AG08395 (cell line): Measurements from ENCODE around the gene RPS25.
A peak's percentile ranks its signal among the peaks of the same experiment; 100 is the strongest.
"Not testable (repeated sequence)": the region's sequence is repeated elsewhere in the genome, so short reads cannot be mapped to it uniquely, and the experiment has no call there.

ENCODE experiments used
- DNase-seq: peaks from one replicate; pipeline ENCODE4 v3.0.0; 2012; ENCODE audit warnings: mixed read lengths, low spot score

Gene RPS25

DNA sequence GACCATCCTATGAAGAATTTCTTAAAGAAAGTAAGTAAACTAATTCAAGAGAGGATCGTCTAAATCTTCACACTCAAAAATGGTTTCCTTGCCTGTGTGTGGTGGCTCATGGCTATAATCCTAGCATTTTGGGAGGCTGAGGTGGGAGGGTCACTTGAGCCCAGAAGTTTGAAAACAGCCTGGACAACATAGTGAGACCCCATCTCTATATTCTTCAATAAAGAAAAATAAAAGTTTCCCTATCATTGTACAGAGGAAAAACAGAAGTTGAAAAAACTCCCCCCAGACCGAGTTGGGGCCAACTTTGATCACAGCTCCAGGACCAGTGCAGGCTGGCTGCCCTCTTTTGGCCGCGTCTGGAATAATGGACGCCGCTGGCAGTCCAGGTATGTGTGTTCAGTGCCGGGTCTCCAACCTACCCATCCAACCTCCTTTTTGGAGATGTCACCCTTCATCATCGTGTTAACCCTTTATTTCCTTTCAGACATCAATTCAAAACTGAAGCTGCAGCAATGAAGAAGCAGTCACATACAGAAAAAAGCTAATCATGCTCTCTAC, 3.0 kb downstream of the RPS25 start:
- DNase-seq: no peak

DNA sequence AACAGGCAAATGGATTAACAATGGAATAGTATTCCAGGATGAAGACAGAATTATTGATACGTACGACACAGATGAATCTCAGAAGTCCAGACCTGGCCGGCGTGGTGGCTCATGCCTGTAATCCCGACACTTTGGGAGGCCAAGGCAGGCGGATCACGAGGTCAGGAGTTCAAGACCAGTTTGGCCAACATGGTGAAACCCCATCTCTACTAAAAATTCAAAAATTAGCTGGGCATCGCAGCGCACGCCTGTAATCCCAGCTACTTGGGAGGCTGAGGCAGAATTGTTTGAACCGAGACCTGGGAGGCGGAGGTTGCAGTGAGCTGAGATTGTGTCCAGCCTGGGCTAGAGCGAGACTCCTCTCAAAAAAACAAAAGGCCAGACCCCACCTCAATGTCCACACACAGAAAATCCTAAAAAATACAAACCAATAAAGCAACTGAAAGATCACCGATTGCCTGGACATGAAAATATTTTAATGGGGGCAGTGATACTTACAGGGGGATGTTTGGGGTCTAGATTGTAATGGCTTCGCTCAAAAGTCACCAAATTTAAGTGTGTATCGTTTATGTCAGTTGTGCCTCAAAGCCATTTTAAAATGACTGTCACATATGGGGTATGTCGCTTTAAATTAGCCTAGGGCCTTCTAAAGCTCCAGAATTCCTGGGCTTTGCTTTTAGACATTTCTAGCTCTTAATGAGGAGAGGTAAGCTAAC, 3.8 kb downstream of the RPS25 start:
- no peak for DNase-seq

DNA sequence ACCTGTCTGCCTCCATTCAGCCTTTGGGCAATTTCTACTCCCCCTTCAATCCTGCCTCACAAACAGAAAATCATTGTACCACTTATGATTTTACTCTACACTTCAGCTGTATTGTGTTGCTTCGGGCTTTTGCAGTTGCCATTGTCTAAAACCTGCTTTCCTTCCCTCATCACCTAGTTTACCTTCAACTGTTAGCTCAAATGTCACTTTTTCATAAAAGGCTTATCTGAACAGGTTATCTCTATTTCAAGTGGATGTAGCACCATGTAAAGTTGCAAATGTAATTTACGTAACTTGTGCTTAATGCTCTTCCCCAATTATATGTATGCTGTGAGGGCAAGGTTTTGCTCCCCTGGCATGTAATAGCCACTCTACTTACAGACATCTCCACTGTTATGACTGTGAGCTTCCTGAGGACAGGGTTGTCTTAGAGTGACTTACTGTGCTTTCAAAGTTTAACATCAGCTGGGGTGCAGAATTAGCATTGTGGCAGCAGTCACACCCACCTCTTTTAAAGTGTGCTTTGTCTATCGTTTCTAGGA, 5.4 kb downstream of the RPS25 start:
- DNase-seq: no peak

DNA sequence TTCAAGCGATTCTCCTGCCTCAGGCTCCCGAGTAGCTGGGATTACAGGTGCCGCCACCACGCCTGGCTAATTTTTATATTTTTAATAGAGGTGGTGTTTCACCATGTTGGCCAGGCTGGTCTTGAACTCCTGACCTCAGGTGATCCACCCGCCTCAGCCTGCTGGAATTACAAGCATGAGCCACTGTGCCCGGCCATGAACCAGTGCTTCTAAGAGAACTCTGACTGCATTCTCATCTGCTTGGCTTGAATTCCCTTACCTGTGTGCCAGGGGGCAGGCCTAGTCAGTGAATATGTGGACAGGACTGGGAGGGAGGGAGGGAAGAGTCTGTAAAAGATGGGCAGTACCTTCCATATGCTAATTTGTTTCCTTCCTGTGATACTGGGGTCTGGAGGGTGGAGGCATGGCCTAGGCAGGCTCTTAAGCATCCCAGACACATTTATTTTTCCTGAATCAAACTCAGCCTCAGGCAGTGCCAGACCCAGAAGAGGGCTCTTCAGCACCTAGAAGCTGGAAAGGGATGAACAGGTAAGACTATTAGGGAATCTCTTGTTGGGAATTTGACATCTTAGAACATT, 6.6 kb downstream of the RPS25 start:
- no peak for DNase-seq

DNA sequence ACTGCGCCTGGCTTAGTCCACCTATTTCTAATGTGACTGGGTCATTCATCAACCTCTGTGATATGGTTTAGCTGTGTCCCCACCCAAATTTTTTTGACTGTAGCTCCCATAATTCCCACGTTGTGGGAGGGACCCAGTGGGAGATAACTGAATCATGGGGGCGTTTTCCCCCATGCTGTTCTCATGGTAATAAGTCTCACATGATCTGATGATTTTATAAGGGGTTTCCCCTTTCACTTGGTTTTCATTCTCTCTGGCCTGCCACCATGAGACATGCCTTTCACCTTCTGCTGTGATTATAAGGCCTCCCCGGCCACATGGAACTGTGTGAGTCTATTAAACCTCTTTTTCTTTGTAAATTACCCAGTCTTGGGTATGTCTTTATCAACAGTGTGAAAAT, 11.5 kb downstream of the RPS25 start:
- DNase-seq: no peak

DNA sequence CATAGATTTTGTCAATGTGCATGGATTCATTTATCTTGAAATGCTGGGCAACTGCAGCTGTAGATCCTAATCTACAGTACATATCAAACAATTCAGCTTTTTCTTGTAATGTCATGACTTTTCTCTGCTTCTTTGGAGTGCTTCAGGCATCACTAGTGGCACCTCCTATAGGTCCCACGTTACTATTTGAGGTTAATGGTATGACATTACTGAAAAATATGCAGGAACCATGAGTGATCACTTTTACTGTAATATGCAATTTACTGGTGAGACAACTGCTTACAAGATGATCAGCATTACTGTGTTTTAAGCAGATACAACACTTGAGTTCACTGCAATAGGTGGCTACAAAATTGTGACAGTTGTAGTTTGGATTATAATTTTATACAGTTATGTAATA, 17.2 kb downstream of the RPS25 start:
- DNase-seq: no peak

DNA sequence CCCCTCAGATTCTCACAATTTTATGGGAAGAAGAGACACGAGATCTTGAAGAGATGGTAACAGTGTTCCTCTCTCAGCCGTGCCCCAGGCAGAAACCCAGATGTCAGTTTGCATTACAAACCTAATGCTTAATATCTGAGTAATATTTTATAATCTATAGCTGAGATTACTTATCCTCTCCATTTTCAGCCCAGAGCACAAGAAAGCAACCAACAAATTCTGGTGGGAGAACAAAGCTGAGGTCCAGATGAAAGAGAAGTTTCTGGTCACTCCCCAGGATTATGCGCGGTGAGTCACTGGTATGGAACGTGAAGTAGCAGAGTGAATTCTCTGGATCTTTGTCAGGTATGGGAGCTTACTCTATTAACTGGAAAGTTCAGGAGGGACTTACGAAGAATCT, 19.3 kb downstream of the RPS25 start:
- DNase-seq: peak; percentile 51

DNA sequence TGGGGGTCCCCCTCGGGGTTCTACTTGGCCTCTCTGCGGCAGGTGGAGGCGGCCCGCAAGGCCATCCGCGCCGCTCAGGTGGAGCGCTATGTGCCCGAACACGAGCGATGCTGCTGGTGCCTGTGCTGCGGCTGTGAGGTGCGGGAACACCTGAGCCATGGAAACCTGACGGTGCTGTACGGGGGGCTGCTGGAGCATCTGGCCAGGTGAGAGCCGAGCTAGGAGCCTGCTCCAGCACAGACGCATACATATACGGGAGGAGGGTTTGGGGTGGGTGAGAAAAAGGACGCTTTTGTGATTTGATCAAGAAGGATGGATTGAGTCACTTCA, 19.8 kb downstream of the RPS25 start:
- DNase-seq: no peak

DNA sequence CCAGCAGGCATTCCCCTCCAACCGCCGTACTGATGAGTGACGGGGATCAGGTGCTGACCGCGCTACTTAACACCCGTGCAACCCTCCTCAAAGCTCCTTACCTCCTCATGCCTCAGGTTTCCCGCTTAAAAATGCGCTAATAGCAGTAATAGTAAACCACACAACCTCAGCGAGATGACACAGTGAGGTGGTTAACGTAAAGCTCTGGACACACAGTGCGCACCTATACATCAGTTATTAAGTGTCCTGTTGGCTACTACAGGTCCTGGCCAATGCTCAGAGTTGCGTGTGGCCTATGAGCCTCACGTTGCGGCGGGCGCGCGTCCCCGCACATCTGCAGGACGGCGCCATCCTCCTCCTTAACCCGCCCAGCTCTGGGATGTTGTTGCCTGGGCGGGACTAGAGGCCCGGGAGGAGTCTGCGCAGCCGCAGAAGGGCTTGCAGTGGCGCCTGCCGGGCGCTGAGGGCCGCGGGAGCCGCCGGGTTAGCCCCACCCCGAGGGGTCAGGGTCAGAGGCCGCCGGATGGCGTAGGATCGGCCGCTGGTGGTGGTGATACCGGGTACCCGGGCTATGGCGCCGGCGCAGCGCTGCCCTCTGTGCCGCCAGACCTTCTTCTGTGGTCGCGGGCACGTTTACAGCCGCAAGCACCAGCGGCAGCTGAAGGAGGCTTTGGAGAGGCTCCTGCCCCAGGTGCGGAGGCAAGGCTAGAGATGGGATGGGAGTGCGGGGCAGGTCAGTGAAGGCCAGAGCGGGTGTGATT, 20.3 kb downstream of the RPS25 start, which contains the start of gene CENATAC:
Gene CENATAC (plus strand): TSS at position 512 of the 761 bp plus-strand sequence. CDS start 60 bp downstream, at position 572.
- DNase-seq: peak; percentile 100

DNA sequence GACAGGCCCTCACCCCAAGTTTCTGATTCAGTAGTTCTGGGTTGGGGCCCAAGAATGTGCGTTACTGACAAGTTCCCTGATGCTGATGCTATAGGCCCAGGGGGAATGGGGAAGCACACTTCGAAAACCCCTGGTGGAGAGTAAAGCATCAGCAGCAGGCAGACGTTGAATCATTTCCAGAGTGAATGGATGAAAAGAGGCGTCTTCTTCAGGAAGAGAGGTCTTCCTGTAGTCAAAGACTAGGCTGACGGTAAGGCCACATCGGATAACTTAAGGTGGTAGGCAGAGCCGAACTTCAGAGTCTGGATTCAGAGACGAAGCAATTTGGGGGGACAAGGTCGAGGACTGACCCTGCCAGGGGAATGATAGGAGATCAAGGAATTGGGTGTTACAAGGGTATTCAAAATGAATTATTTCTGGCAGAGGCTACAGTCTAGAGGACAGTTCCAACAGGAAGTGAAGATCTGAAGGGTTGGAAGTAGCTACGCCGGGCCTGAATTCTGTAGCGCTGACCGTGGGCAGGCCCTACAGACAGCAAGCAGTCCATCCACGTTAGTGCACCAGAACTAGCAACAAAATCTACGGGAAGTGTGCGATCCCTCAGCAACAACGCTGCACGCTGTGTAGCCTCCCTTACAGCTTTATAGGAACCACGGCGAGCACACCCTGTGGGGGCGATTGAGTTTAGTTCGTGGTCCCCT, 21.1 kb downstream of the RPS25 start:
- peak; percentile 58 for DNase-seq

DNA sequence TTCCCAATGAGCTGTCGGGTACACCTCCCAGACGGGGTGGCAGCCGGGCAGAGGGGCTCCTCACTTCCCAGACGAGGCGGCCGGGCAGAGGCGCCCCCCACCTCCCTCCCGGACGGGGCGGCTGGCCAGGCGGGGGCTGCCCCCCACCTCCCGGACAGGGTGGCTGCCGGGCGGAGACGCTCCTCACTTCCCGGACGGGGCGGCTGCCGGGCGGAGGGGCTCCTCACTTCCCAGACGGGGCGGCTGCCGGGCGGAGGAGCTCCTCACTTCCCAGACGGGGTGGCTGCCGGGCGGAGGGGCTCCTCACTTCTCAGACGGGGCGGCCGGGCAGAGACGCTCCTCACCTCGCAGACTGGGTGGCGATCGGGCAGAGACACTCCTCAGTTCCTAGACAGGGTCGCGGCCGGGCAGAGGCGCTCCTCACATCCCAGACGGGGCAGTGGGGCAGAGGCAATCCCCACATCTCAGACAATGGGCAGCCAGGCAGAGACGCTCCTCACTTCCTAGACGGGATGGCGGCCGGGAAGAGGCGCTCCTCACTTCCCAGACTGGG, 26.6 kb downstream of the RPS25 start:
- not testable (repeated sequence) for DNase-seq

DNA sequence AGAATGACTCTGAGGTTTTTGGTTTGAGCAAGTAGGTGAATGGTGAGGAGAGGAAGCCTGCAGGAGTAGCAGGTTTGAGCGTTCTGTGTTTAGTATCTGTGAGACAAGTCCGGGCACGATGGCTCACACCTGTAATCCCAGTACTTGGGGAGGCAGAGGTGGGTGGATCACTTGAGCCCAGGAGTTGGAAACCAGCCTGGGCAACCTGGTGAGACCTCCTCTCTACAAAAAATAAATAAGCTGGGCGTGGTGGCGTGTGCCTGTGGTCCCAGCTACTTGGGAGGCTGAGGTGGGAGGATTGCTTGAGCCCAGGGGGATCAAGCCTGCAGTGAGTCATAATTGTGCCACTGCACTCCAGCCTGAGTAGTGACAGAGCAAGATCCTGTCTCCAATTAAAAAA, 29.9 kb downstream of the RPS25 start:
- no peak for DNase-seq

DNA sequence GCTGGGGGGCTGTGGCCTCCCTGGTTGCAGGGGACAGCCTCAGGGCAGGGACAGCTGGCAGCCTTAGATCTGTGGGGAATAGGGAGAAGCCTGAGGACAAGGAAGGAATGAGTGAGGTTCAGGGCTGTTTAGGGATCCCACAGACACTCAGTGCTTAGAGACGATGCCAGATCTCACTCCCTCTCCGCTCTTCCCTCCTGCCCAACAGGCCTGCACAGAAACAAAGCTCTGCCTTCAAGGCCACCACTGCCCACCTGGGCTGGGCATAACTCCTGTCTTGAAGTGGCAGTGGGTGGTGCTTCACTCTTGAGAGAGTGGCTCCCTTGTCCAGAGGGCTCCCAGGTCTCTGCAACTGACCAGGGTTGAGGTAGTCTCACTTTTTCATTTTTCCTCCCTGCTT, 33.3 kb downstream of the RPS25 start:
- DNase-seq: peak; percentile 2

DNA sequence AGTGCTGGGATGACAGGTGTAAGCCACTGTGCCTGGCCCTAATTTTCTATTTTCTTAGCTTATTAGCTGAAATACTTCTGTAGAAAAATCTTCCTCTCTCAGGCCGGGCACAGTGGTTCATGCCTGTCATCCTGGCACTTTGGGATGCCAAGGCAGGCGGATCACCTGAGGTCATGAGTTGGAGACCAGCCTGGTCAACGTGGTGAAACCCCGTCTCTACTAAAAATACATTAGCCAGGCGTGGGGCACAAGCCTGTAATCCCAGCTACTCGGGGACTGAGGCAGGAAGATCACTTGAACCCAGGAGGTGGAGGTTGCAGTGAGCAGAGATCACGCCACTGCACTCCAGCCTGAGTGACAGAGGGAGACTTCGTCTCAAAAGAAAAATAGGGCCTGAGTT, 33.8 kb downstream of the RPS25 start:
- DNase-seq: not testable (repeated sequence)

DNA sequence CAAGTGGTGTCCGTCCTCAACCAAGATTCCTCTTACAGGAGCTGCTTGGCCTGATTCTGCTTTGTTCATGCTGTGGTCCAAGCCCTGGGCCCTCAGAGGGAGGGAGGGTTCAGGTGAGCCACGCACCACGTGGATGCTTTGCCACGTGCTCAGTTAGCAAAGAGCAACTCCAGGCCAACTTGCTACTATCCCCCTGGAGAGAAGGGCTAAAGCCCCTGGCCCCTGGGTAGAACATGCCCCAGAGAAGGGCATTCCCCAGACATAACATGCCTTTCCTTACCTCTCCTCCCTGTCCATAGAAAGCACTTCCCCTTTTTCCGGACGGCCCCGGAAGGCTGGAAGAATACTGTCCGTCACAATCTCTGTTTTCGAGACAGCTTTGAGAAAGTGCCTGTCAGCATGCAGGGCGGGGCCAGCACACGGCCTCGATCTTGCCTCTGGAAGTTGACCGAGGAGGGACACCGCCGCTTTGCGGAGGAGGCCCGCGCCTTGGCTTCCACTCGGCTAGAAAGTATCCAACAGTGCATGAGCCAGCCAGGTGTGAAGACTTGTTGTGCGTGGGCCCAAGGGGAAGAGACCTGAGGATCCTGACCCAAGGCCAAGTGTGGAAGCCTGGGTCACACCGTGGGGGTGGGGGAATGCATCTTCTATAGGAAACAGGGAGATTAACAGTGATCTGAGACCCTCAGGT, 37.8 kb downstream of the RPS25 start:
- peak; percentile 17 for DNase-seq

DNA sequence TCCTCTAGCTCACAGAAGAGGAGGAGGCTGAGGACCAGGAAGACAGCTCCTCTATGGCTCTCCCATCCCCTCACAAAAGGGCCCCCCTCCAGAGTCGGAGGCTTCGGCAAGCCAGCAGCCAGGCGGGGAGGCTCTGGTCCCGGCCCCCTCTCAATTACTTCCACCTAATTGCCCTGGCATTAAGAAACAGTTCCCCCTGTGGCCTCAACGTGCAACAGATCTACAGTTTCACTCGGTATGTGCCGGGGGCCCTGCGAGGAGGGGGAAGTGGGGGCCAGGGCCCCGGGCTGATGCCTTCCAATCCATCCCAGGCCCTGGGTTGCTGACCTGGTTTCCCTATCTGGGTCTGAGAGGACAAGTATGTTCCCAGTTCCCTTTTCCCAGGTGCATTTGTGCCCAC, 38.7 kb downstream of the RPS25 start:
- DNase-seq: peak; percentile 1

DNA sequence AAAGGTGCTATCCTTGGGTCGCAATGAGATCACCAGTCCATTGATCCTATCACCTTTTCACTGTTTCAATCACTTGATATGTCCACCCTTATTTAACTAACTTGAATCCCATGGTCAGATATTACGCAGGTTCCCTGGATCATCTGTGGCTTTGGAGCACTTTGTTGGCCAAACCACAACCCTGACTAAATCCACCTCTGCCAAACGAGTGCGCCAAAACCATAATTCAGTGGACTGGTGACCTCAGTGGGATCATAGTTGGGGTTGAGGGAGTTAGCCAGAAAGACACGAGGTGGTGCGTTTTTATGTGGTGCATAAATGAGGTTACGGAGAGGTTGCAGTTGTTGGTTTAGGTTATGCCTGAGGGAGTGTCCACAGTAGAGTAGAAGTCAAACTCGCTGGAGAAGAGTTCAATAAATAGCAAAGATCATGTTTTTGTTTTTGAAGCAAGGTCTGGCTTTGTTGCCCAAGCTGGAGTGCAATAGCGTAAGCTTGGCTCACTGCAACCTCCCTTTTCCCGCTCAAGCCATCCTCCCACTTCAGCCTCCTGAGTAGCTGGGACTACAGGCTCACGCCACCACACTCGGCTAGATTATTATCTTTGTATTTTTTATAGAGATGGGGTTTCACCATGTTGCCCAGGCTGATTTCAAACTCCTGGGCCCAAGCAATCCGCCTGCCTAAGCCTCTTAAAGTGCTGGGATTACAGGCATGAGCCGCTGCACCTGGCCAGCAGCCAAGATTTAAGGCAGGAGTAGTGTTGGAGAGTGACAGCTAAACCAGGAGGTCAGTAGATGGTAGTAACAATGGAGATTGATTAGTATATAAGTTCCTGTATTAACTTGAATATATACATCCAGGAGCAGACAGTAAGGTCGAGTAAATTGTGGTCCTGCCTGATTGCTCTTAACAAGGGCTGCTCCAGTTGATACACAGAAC, 42.1 kb downstream of the RPS25 start:
- DNase-seq: no peak

DNA sequence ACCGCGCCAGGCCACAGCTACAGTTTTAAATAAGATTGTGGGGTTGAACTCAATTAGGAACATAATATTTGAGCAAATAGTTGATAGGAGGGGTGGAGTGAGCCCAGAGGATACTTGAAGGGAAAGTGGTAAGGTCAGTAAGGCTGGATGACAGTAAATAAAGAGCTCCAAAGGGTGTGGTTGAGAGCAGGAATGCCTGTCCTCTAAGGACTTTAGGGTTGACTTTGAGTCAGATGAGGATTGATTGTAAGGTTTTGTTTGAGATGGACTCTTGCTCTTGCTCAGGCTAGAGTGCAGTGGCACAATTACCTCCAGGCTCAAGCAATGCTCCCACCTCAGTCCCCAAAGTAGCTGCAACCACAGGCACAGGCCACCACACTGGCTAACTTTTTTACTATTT, 44.2 kb downstream of the RPS25 start:
- no peak for DNase-seq

DNA sequence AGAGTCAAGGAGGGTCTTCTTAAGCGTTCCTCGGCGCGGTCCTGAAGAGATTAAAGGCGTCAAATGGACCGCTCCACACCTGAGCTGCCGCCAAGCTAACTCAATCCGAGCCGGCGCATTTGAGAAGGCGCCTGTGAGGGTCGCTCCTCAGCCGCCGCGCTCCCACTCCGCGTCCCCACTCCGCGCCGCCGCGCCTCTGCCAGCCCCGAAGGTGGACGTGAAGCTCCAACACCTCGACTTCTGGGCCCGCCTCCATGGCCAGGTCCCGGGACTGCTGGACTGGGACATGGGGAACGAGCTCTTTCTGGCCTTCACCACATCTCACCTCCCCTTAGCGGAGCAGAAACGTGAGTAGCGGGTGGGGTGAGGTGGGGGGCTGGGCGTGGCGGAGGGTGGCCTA, 46.5 kb downstream of the RPS25 start, which contains the start of gene FOXR1:
Gene FOXR1 (plus strand): TSS at position 116 of the 400 bp plus-strand sequence. CDS start 171 bp downstream, at position 287.
- no peak for DNase-seq

DNA sequence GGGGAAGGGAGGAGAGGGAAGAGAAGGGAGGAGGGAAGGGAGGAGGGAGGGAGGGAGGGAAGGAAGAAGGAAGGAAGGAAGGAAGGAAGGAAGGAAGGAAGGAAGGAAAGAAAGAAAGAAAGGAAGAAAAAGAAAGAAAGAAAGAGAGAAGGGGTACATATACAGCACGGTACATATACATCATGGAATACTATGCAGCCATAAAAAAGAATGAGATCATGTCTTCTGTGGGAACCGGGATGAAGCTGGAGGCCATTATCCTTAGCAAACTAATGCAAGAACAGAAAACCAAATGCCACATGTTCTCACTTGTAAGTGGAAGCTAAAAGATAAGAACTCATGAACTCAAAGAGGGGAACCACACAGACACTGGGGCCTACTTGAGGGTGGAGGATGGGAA, 48.6 kb downstream of the RPS25 start:
- not testable (repeated sequence) for DNase-seq
